ACHN (cell line): ENCODE measurements around the gene LAIR2.

ENCODE experiments used
- DNase-seq: peaks from one replicate; pipeline ENCODE4 v3.0.0-alpha.2; 2015
- in situ Hi-C: cut with HindIII; loops from 2 replicates; pipeline ENCODE4 v1.10.0; 2017; ENCODE audit warnings: low sequenced_read_pairs, low pct_ligation_motif_present, low pct_unique_long_range_greater_than_20kb

The LAIR2 gene, protein sequence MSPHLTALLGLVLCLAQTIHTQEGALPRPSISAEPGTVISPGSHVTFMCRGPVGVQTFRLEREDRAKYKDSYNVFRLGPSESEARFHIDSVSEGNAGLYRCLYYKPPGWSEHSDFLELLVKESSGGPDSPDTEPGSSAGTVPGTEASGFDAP

DNA sequence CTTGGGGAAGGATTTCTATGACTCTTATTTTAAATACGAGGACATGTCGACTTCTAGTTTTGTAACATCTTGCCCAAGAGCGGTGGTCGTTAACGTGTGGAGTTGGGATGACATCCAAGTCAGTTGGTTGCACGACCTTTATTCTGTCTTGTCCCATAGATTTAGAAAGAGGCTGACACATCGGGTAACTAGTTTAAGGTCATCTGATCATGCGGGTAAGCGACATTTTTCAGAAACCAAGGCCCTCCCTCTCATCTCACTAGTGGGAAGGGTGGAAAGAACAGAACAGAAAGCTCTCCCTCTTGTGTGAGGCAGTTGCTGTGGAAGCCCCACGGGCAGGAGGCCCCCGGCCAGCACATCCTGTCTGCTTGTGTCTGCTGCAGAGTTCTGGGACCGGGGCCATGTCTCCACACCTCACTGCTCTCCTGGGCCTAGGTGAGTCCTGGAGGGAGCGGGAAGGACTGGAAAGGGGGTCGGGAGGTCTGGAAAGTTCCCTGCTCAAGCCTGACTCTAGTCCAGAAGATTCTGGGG is at the start of gene LAIR2:
LAIR2 (plus strand) TSS at position 314 of the 531 bp plus-strand sequence; CDS start at position 402, 88 bp downstream.
- in situ Hi-C loops = no loop called here

DNA sequence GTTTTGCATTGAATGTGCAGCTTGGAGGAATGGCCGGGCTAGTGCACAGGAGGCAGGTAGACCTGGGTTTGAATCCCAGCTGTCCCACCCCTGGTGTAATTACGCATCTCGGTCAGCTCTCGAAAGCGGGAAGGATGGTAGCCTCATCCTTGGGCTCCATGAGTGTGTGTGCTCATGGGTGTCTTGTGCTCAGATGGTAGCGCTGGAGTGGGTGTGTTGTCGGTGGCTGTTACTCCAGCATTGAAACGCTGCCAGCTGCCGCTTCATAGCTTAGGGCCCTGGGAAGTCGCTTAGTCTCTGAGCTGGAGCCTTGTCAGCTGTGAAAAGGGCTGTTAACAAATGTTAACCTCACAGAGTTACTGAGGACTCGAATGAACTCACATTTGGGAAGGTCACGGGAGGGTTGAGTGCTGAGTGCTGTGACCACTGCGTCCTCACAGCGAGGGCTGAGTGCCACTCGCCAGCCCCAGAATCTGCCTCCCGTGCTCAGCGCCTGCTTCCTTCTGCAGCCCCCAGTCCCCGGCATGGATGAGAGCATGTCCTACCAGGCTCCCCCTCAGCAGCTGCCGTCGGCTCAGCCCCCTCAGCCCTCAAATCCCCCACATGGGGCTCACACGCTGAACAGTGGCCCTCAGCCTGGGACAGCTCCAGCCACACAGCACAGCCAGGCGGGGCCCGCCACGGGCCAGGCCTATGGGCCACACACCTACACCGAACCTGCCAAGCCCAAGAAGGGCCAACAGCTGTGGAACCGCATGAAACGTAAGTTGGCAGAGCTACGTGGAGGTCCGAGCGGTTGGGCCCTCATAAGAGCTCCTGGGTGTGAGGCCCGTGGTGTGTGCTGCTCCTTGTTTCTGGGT is 48.5 kb upstream of the LAIR2 start:
- in situ Hi-C loops = no loop called here
- no peak for DNase-seq

More for the DNA sequence above, at the start of gene LAIR2:
- no peak for DNase-seq

DNA sequence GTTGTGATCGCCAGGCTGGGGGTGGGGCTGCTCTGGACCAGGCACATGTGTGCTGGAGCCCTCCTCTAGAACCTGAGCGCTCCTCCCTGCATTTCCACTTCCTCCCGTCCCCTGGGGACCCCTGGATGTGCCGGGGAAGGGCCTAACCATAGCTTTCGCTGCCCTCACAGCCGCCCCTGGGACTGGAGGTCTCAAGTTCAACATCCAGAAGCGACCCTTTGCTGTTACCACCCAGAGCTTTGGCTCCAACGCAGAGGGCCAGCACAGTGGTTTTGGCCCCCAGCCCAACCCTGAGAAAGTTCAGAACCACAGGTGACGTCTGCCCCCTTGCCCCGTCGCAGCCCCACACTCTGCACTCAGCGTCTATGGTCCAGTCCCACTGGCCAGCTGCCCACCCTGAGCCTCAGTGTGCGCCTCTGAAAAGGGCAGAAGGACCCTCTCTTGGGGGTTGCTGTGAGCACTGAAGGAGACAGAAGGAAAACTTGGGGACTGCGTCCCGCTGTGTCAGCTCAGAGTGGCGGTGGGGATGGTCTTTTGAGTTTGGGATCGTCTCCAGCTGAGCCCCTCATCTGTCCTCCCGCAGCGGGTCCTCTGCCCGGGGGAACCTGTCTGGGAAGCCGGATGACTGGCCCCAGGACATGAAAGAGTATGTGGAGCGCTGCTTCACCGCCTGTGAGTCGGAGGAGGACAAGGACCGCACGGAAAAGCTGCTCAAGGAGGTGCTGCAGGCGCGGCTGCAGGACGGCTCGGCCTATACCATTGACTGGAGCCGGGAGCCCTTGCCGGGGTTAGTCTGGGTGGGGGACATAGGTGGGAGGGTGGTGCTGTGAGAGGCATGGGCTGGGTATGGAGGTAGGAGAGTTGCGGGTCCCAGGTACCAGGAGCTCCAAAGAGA is 47.6 kb upstream of the LAIR2 start:
- DNase-seq = no peak
- in situ Hi-C loops = no loop called here

DNA sequence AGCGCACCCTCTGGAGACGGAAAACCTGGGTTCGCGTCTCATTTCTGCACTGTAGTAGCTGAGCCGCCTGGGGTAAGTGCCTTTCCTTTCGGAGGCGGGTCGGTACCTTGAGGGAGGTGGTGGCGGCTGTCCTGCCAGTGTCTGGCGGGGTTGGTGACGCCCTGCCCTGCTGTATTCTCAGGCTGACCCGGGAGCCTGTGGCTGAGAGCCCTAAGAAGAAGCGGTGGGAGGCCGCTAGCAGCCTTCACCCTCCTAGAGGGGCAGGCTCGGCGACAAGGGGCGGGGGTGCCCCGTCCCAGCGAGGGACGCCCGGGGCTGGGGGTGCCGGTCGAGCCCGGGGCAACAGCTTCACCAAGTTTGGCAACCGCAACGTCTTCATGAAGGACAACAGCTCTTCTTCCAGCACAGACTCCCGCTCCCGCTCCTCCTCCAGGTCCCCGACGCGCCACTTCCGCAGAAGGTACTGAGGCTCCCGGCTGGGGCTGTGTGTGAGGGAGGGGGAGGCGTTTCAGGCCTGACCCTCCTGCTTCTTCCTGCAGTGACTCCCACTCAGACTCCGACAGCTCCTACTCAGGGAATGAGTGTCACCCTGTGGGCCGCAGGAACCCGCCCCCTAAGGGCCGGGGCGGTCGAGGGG is 46.7 kb upstream of the LAIR2 start:
- in situ Hi-C loops = no loop called here
- DNase-seq = no peak

DNA sequence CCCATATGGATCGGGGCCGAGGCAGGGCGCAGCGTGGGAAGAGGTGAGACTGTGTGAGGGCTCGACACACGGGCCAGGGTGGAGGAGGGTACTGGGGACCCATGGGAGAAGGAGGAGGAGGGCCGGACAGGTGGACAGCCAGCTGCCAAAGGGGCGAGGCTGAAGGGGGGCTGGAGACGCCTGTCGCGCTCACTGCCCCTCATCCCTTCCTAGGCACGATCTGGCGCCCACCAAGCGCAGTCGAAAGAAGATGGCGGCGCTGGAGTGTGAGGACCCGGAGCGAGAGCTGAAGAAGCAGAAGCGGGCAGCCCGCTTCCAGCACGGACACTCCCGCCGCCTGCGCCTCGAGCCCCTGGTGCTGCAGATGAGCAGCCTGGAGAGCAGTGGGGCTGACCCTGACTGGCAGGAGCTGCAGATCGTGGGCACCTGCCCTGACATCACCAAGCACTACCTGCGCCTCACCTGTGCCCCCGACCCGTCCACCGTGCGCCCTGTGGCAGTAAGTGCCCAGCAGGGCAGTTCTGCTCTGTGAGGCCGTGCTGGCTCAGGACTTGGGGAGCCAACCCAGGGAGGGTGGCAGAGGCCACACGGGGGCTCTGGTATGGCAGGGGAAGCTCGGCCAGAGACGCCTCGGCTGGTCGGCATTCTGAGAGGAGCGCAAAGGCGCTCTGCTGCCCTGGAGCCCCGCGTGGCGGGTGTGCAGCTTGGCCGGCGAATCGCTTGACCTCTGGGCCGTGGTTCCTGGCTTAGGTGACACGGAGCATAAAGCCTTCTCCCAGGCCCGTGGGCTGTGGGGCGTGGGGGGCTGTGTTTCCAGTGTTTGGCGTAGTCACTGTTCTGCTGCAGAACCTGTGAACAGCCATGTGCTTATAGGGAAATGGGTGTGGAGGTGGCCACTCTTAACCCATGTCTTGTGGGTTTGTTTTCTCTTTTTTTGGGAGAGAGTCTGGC is 45.9 kb upstream of the LAIR2 start:
- in situ Hi-C loops = no loop called here
- DNase-seq = no peak

DNA sequence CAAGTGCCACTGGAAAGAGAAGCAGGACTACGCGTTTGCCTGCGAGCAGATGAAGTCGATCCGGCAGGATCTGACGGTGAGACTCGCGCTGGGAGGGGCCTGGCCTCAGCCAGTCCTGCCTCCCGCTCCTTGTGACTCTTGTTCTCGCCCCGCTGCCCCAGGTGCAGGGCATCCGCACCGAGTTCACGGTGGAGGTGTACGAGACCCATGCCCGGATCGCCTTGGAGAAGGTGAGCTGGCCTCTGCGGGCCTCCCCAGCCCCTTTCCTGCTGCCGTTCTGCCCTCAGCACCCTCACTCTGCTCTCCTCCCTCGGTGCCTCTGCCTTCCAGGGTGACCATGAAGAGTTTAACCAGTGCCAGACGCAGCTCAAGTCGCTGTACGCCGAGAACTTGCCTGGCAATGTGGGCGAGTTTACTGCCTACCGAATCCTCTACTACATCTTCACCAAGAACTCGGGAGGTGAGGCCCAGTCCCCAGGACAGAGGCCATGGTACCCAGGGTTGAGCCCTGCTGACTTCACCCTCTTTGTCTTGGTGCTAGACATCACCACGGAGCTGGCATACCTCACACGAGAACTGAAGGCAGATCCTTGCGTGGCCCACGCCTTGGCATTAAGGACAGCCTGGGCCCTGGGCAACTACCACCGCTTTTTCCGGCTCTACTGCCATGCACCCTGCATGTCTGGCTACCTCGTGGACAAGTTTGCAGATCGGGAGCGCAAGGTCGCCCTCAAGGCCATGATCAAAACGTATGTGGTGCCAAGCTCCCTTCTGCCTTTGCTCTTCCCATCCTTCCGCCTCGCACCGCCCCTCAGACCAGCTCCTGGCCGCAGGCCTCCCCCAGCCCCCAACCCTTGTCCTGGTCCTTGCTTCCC is 44.6 kb upstream of the LAIR2 start:
- in situ Hi-C loops = no loop called here

DNA sequence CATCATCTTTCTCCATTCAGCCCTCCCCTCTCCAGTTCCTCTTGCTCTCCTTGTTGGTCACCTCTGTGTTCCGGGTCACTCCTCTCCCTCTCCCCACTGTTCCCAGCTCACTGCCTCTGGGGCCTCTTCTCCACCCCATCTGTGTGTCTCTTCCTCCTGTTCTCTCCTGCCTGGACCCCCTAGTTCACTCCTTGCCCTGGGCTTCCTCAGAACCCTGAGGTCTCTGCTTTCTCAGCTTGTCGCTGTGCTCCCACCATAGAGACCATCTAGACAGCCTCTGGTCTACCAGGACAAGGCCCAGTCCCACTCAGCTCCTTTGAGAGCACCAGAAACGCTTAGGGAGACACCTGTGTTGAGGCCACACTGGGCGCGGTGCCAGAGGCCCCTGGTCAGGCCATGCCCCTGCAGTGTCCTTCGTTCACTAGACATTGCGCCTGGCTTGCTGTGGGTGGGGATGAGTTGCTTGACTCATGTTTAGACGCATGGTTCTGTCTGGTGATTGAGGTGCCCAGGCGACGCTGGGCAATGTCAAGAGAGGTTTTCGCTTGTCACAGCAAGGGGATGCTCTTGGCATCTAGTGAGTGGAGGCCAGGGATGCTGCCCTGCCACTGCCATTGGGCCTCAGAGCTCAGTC is 43.9 kb upstream of the LAIR2 start:
- in situ Hi-C loops = no loop called here

More for the DNA sequence above, 44.6 kb upstream of the LAIR2 start:
- DNase-seq = no peak

DNA sequence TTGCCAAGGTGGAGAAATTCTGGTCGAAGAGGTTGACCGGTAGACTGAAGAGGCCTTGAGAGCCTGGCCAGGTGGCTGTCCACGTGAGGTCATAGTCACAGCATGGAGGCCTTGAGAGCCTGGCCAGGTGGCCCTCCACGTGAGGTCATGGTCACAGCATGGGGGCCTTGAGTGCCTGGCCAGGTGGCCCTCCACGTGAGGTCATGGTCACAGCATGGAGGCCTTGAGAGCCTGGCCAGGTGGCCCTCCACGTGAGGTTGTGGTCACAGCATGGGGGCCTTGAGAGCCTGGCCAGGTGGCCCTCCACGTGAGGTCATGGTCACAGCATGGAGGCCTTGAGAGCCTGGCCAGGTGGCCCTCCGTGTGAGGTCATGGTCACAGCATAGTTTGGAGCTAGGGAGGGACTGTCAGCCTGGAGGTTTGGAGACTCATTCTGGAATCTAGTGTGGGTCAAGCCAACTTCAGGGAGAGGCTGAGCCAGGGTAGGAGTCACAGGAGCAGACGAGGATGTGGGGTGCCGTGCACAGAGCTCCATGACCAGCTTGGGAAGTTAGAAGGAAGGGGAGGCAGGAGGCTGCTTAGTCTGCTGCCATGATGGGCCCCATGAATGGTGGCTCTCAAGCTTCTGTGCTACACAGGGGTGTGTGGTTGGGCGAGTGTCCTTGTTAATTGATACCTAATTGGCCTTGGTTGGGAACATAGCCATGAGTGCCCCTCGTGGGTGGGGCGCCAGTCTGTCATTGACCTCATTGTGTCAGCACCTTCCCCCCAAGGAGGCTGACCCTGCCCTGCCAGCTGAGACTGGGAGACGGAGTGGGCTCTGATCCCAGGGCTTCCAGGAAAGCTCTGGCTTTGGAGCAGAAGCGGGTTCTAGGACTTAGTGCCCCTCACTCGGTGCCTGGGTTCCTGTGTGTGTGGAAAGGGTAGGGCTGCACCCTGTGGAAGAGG is 43.1 kb upstream of the LAIR2 start:
- no peak for DNase-seq
- in situ Hi-C loops = no loop called here

More for the DNA sequence above, 43.9 kb upstream of the LAIR2 start:
- no peak for DNase-seq

DNA sequence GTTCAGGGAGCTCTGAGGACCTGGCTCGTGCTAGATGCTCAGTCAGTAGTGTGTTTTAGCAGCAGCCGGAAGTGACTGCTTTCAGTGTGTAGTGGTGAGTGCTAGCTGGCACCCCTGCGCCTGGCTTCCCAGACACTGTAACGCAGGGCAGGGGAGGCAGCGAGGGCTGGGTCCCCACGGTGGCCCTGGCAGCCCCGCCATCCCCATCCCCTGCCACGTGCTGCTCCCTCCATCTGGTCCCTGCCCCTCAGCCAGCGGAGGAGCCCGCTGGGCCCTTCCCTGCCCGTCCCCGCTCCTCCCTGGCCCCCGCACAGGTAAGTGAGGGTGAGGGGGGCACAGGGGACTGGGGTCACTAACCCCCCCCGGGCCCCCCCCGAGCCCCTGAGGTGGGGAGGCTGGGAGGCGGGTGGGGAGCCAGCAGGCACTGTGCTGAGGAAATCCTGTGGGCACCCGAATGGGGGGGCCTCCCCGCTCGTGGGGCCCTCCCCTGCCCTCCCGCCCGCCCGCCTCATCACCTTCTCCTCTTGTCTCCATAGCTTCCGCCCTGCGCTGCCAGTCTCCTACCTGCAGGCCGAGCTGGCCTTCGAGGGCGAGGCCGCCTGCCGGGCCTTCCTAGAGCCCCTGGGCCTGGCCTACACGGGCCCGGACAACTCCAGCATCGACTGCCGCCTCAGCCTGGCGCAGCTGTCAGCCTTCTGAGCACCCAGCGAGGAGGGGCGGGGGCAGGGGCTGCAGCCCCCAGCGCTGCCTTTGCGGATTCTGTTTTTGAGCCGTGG is 42.2 kb upstream of the LAIR2 start:
- in situ Hi-C loops = no loop called here
- DNase-seq = no peak

DNA sequence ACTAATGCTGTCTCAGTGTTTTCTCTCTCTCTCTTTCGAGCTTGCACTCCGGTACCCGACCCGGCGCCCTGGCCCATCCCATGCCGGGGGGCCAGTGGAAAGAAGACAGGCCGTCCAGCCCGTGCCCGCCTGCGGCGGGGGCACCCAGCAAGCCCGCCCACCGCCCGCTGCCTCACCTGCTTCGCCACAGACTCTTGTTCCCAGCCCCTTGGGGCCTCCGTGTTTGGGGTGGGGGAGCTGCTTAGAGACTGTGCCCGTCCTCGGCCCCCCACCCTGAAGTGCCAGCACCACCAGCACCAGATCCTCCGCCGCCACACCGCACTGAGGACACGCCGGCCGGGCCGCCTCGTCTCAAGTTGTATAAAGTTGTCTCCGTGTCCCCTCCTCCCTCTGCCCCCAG is 41.4 kb upstream of the LAIR2 start:
- DNase-seq = no peak
- in situ Hi-C loops = no loop called here

DNA sequence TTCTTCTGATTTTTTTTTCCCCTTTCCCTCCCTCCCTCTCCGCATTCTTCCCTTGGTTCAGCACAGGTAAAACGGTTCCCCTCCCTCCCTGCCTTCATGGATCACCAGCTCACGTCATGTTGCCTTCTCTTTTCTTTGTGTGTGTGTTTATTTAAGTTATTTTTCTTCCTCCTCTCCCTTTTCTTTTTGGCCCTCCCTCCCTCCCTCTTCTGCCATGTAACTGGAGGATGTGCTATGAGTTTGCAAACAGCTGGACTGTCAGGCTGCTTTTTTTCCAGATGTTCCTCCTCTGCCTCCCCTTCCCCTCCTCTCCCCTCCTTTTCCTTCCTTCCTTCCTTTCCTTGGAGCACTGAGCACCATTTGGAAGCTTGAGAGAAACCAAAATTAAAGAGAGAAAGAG is 41.0 kb upstream of the LAIR2 start:
- in situ Hi-C loops = no loop called here
- no peak for DNase-seq

DNA sequence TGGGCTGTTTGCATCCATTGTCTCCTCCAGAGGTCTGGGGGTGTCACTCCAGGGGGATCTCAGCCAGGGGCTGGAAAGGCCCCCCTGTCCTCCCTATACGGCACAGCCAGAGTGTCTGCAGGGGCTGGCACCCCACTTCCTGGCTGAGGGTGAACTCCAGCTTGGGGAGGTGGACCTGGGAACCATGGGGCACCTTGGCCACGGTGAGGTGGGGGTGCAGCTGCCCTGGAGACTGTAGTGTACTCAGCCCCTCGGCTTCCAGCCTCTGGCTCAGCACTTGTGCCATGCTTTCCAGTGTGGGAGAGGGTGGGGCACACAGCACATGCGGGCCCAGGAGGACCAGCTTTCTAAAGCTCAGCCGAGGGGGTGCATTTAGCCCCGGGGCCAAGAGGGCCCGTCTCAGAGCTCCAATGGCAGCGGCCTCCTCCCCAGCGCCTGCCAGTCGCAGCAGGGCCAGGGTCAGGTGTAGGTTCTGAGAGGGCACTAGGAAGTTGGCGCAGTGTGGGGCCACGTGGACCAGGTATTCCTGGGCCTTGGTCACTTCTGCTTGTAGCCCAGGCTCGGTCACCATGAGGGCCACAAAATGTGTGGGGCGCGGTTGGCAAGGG is 40.5 kb upstream of the LAIR2 start:
- in situ Hi-C loops = no loop called here
- no peak for DNase-seq

DNA sequence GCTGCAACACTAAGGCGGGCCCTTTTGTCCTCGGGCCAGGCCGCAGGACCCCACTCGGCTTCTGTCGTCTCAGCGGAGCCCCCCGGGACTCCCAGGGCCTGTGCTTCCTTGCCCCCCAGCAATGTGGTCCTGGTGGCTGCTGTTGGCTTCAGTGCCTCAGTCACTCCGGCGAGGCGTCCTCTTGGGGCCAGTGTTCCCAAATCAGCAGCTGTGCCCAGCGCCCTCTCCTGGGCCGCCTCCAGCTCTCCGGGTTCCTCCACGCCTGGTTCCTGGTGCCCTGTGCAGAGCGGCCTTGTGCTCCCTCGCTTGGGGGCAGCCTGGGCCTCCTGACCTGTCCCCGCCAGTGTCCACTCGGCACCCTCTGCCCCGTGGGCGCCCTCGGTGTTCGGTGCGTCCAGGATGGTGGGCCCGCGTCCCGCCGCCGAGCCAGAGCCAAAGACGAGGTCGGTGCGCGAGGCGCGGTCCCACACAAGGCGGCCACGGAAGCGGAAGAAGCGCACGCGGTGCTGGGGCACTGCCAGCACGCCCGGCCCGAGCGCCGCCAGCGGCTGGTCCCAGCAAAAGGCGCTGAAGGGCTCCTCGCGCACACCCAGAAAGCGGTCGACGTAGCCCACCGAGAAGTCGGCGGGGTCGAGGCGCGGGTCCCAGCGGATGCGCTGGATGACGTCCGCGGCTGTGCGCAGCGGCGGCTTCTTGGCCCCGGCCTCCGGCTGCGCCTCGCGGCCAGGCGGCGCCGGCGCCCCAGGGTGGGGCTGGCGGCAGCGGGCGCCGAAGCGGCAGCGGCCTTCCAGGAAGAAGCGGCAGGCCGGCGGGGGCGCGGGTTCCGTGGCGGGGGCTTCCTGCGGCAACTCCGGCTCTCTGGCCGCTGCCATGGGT is 39.7 kb upstream of the LAIR2 start:
- in situ Hi-C loops = no loop called here
- no peak for DNase-seq
